ENCODE results near the gene SPOCK2. TPM values are rescaled to one million over a fixed set of nuclear protein-coding genes. Genes with fewer than 3 reads are reported as not detected.

Gene SPOCK2
- total RNA-seq, 1 donor, result 0.36 TPM

DNA sequence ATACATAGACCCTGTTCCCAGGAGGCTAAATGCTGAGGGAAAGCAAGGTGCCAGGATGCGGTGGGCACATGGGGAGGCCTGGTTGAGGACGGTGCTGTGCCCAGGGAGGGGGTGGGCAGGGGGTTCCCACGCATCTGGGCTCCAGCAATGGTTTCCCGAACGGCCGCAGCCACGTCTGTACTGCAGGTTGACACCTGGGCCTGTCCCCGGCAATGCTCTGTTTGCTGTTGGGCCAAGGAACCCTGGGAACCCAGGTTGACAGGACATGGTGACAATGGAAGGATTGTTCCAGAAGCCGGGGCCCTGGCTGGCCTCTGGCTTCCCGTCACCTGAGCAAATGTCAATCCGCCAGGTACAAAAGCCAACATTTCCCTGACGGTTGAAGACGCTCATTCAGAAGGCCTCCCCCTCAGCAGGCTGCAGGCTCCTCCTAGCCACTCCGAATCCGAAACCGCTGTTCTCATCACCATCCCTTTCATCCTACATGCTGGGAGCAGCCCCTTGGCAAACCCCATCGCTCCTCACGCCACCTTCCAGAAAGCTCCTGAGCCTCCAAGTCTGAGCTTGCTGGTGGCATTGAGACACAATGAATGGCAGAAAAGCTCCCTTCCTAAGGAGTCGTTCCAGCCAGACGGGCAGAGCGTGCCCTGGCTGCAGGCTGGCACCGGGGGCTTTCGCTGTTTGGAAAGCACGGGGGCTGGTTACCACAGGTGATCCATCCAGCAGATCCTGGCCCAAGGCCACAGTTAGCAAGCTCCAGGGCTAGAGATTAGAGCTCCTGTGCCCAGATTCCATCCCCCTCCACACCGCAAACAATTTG is 31.2 kb downstream of the SPOCK2 start:
- Histone ChIP-seq H3K36me3 (ENCODE audit: insufficient read depth, low read length) (no peaks in the 10 kb centered on the region), H3K27ac (ENCODE audit: low read depth, low read length) (no peak overlapping the region), H3K4me1 (ENCODE audit: insufficient read depth, low read length) (no peaks in the 10 kb centered on the region), H4K20me1 (ENCODE audit: insufficient read depth, low read length) (no peaks in the 10 kb centered on the region), H3K4me3 (ENCODE audit: insufficient read depth, low read length) (no peak overlapping the region), H3K4me2 (ENCODE audit: insufficient read depth, low read length) (no peak overlapping the region), H3K79me2 (ENCODE audit: insufficient read depth, low read length) (no peaks in the 10 kb centered on the region), H3K27me3 (ENCODE audit: insufficient read depth, low read length) (peaks cover 23% of the 10 kb centered on the region), H3K9me3 (ENCODE audit: low read depth, low read length) (no peaks in the 10 kb centered on the region), H2AFZ (ENCODE audit: low read length) (no peak overlapping the region)
- DNase-seq (ENCODE audit: insufficient read length, low spot score, missing footprints), result peak; percentile 68
- TF ChIP-seq, protein P1, sequence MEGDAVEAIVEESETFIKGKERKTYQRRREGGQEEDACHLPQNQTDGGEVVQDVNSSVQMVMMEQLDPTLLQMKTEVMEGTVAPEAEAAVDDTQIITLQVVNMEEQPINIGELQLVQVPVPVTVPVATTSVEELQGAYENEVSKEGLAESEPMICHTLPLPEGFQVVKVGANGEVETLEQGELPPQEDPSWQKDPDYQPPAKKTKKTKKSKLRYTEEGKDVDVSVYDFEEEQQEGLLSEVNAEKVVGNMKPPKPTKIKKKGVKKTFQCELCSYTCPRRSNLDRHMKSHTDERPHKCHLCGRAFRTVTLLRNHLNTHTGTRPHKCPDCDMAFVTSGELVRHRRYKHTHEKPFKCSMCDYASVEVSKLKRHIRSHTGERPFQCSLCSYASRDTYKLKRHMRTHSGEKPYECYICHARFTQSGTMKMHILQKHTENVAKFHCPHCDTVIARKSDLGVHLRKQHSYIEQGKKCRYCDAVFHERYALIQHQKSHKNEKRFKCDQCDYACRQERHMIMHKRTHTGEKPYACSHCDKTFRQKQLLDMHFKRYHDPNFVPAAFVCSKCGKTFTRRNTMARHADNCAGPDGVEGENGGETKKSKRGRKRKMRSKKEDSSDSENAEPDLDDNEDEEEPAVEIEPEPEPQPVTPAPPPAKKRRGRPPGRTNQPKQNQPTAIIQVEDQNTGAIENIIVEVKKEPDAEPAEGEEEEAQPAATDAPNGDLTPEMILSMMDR (IDR thresholded peaks at IDR 0.05; ENCODE audit: extremely low read depth, low read depth, low read length), result no peak

DNA sequence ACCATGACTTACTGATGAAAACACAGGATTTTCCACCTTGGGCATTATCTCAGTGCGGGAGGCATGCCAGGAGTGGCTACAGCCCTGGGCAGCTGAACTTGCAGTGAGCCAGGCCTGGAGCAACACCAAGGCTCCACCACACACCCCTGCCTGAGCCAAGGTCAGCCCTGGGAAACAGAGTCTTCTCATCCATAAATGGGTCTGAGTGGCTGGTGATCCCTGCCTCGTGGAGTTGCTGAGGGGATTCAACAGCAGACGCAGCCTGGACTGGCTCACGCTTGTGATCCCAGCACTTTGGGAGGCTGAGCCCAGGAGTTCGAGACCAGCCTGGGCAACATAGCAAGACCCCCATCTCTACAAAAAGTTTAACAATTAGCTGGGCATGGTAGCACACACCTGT is 32.2 kb downstream of the SPOCK2 start:
- Histone ChIP-seq H3K27me3 (ENCODE audit: insufficient read depth, low read length) (peaks cover 23% of the 10 kb centered on the region), H3K4me2 (ENCODE audit: insufficient read depth, low read length) (no peak overlapping the region)

DNA sequence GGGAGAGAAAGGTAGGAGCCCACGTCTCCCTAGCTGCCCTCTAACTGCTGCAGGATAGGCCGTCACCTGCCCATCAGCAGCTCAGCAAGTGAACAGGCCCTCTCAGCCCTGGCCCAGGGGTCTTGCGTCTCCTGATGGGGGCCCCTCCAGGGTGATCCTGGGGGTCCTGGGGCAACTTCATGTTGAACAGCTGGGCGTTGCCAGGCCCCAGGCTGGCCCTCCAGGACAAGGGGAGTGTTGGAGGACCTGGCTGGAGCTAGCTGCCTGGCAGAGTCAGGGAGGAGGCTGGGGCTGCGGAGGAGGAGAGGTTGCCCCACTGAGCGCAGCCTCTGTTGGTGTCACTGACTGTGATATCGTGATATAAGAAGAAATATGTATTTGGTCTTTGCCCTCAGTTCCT is 34.7 kb downstream of the SPOCK2 start:
- no peak overlapping the region for H3K4me2 ChIP-seq (ENCODE audit: insufficient read depth, low read length)
- TF ChIP-seq, protein P1 (IDR thresholded peaks at IDR 0.05; ENCODE audit: extremely low read depth, low read depth, low read length), result no peak
- H3K4me1 ChIP-seq (ENCODE audit: insufficient read depth, low read length), result no peaks in the 10 kb centered on the region
- H3K9me3 ChIP-seq (ENCODE audit: low read depth, low read length), result no peaks in the 10 kb centered on the region
- no peaks in the 10 kb centered on the region for H4K20me1 ChIP-seq (ENCODE audit: insufficient read depth, low read length)
- H3K27ac ChIP-seq (ENCODE audit: low read depth, low read length), result no peak overlapping the region
- no peak overlapping the region for H3K4me3 ChIP-seq (ENCODE audit: insufficient read depth, low read length)
- DNase-seq (ENCODE audit: insufficient read length, low spot score, missing footprints), result peak; percentile 5
- H2AFZ ChIP-seq (ENCODE audit: low read length), result no peak overlapping the region
- peaks cover 16% of the 10 kb centered on the region for H3K27me3 ChIP-seq (ENCODE audit: insufficient read depth, low read length)
- H3K79me2 ChIP-seq (ENCODE audit: insufficient read depth, low read length), result no peaks in the 10 kb centered on the region
- H3K36me3 ChIP-seq (ENCODE audit: insufficient read depth, low read length), result no peaks in the 10 kb centered on the region

More for the DNA sequence above, 32.2 kb downstream of the SPOCK2 start:
- DNase-seq (ENCODE audit: insufficient read length, low spot score, missing footprints), result no peak
- Histone ChIP-seq H3K9me3 (ENCODE audit: low read depth, low read length) (no peaks in the 10 kb centered on the region), H3K4me1 (ENCODE audit: insufficient read depth, low read length) (no peaks in the 10 kb centered on the region), H3K36me3 (ENCODE audit: insufficient read depth, low read length) (no peaks in the 10 kb centered on the region), H2AFZ (ENCODE audit: low read length) (no peak overlapping the region), H3K27ac (ENCODE audit: low read depth, low read length) (no peak overlapping the region), H3K4me3 (ENCODE audit: insufficient read depth, low read length) (no peak overlapping the region), H3K79me2 (ENCODE audit: insufficient read depth, low read length) (no peaks in the 10 kb centered on the region), H4K20me1 (ENCODE audit: insufficient read depth, low read length) (no peaks in the 10 kb centered on the region)
- TF ChIP-seq, protein P1 (IDR thresholded peaks at IDR 0.05; ENCODE audit: extremely low read depth, low read depth, low read length), result no peak

DNA sequence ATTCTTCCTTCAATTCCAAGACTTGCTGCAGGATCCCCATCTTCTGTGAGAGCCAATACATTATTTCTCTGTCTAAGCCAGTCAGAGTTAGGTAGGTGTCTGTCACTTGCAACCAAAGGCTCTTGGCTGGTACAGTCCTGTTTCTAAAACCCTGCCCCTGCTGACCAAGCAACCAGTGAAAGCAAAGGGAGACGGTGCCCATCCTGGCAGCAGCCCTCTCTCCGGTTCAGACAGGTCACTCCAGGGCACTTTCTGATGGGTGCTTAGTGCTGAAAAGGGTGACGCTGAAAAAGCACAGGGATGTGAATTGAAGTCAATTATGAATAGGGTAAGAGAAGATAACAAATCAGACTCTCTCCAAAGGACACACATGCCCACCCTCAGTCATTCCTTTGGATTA is 37.5 kb downstream of the SPOCK2 start:
- Histone ChIP-seq H3K4me3 (ENCODE audit: insufficient read depth, low read length) (no peak overlapping the region), H3K4me2 (ENCODE audit: insufficient read depth, low read length) (no peak overlapping the region), H3K27me3 (ENCODE audit: insufficient read depth, low read length) (peaks cover 10% of the 10 kb centered on the region), H3K79me2 (ENCODE audit: insufficient read depth, low read length) (no peaks in the 10 kb centered on the region), H3K9me3 (ENCODE audit: low read depth, low read length) (no peaks in the 10 kb centered on the region), H4K20me1 (ENCODE audit: insufficient read depth, low read length) (no peaks in the 10 kb centered on the region), H2AFZ (ENCODE audit: low read length) (no peak overlapping the region), H3K27ac (ENCODE audit: low read depth, low read length) (no peak overlapping the region), H3K4me1 (ENCODE audit: insufficient read depth, low read length) (no peaks in the 10 kb centered on the region), H3K36me3 (ENCODE audit: insufficient read depth, low read length) (no peaks in the 10 kb centered on the region)
- DNase-seq (ENCODE audit: insufficient read length, low spot score, missing footprints), result peak; percentile 29
- TF ChIP-seq, protein P1 (IDR thresholded peaks at IDR 0.05; ENCODE audit: extremely low read depth, low read depth, low read length), result no peak

Data from osteoblast (primary cell).